T-helper 1 cell treated with Interleukin-12 subunit alpha and Interleukin-12 subunit beta and Interleukin-4 antibody, amounts not matched to agents 30 ng/mL and 1 ng/mL, for 36 hours (primary cell): ENCODE data around the gene ARPC1A. TPM values are rescaled to one million over a fixed set of nuclear protein-coding genes. Genes with fewer than 3 reads are reported as not detected.
"Not testable (repeated sequence)": the region's sequence is repeated elsewhere in the genome, so short reads cannot be mapped to it uniquely, and the experiment has no call there.

Experiments used
- intact Hi-C: fragments of 100-400 bp; cut with micrococcal nuclease; formaldehyde crosslinking; loops from one replicate; pipeline ENCODE4 v1.15.1; 2024
- total RNA-seq: library from RNA; stranded (reverse); gene quantifications from 2 replicates; pipeline ENCODE4 v1.2.3, GENCODE V29; 2022

The ARPC1A gene
- total RNA-seq, 1 donor from 2014 or later: 67.1 TPM

DNA sequence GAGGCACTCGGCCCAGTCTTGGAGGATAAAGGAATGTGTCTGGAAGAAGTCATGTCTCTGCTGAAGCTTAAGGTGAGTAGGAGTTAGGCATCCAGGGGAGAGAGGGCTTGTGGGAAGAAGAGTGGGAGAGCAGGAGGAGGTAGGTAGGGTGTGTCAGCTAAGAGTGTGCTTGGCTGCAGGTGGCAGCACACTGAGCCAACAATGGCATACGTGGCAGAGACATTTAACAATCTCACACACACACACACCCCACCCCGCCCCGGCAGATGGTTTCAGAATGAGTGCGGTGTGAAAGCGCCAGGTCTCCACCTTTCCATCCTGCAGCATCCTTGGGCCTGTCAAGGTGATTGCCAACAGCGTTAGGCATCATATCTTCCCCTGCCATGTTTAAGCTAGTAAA is 11.2 kb upstream of the ARPC1A start:
- intact Hi-C loops: loop anchor here (5.0 kb wide), 2 partner anchors 523 to 882 kb away; no protein-coding TSS in a partner anchor

DNA sequence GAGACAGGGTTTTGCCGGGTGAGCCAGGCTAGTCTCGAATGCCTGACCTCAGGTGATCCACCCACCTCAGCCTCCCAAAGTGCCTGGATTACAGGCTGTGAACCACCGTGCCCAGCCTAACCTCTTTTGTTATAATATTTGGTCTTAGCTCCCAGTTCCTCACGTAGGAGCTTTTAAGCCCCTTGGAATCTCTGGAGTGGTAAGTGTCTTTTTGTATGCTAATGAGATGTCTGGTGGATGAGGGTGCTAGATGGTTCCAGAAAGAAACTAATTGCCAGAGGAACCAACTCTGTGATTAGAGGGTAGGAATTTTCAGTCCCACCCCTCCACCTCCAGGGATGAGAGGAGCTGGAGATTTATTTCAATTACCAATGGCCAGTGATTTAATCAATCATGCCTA is 5.3 kb upstream of the ARPC1A start:
- intact Hi-C loops: loop anchor here (10.0 kb wide), 1 partner anchor 1066 kb away; the partner anchor contains the start of gene TECPR1

- intact Hi-C loops: loop anchor here (10.0 kb wide), 1 partner anchor 1068 kb away; the partner anchor contains the start of gene TECPR1
Observed at GRCh38 chr7:99322659-99323058, 3.0 kb upstream of the ARPC1A start.

GRCh38 chr7:99324559-99324958 is 1.1 kb upstream of the ARPC1A start:
- intact Hi-C loops: loop anchor here (10.0 kb wide), 1 partner anchor 1070 kb away; the partner anchor contains the start of gene TECPR1

GRCh38 chr7:99325001-99325493 is 651 bp upstream of the ARPC1A start:
- intact Hi-C loops: loop anchor here (1.0 to 10.0 kb wide), 5 partner anchors 12 to 1070 kb away; partner anchors contain the start of genes SMURF1, TECPR1 and TRRAP

- intact Hi-C loops: loop anchor here (1.0 to 10.0 kb wide), 4 partner anchors 82 to 1072 kb away; partner anchors contain the start of genes BUD31, PDAP1, TECPR1 and TRRAP
Observed at GRCh38 chr7:99326408-99326782, 697 bp downstream of the ARPC1A start.

GRCh38 chr7:99330314-99330961 is 4.7 kb downstream of the ARPC1A start:
- intact Hi-C loops: loop anchor here (1.0 kb wide), 1 partner anchor 49 kb away; no protein-coding TSS in a partner anchor

GRCh38 chr7:99331002-99331401 is 5.3 kb downstream of the ARPC1A start:
- intact Hi-C loops: no loop called here

DNA sequence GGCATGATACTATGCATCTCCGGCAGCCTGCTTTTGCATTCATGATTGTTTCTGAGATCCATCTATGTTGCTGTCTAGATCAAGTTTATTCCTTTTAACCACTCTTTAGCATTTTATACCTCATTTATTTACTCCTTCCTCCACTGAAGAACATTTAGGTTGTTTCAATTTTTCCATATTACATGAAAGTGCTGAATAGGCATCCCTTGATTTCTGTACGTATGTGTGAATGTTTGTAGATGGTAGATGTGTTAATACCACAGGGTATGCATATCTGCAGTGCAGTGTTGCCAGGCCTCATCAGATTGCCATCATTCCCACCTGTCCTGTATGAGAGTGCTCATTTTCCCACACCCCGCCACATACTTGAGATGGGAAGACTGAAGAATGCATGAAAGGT is 13.9 kb downstream of the ARPC1A start:
- intact Hi-C loops: no loop called here

DNA sequence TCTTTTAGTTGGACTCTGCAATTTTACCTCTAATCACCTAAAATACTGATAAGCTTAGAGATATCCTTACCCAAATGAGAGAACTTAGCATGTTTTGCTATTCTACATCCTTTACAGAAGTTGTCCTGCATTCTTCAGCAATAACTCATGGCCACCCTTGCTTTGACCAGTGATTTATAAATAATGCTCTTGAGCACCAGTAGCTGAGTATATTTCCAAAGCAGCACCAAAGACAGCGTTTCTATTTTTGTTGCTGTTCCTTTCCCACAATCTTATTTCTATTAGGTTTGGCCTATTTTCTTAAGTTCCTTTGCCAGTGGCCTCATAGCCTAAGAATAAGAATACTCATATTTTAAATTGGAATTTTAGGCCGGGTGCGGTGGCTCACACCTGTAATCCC is 15.0 kb downstream of the ARPC1A start:
- intact Hi-C loops: no loop called here

GRCh38 chr7:99344061-99344647 is 18.5 kb downstream of the ARPC1A start:
- intact Hi-C loops: no loop called here

GRCh38 chr7:99350641-99351040 is 24.9 kb downstream of the ARPC1A start:
- intact Hi-C loops: not testable (repeated sequence)

DNA sequence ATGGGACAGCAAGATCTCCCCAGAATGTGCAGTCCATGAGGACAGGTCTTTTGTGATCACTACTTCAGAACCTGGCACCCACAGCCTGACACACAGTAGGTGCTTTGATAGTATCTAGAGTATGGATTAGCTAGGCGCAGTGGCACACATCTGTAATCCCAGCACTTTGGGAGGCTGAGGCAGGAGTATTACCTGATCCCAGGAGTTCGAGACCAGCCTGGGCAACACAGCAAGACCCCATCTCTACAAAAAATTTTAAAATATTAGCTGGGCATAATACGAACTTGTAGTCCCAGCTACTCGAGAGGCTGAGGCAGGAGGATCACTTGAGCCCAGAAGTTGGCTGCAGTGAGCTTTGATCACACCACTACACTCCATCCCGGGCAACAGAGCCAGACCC is 26.5 kb downstream of the ARPC1A start:
- intact Hi-C loops: no loop called here

DNA sequence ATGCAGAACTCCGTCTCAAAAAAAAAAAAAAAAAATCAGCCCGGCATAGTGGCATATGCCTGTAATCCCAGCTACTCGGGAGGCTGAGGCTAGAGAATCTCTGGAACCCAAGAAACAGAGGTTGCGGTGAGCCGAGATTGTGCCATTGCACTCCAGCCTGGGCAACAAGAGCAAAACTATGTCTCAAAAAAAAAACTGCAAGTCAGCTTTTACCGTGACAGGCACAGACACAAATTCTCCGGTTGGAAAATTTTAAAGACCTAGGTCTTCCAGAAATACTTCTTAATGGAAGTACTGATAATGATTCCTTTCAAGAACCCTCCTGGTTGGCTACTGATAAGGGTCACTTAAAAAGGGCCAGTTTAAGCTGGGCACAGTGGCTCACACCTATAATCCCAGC is 29.4 kb downstream of the ARPC1A start:
- intact Hi-C loops: no loop called here

- intact Hi-C loops: no loop called here
Observed at GRCh38 chr7:99357701-99358490, 32.2 kb downstream of the ARPC1A start.

- intact Hi-C loops: not testable (repeated sequence)
Observed at GRCh38 chr7:99358521-99358920, 32.8 kb downstream of the ARPC1A start.

- intact Hi-C loops: no loop called here
Observed at GRCh38 chr7:99359465-99360154, 33.9 kb downstream of the ARPC1A start.

GRCh38 chr7:99362801-99363200 is 37.1 kb downstream of the ARPC1A start:
- intact Hi-C loops: no loop called here

DNA sequence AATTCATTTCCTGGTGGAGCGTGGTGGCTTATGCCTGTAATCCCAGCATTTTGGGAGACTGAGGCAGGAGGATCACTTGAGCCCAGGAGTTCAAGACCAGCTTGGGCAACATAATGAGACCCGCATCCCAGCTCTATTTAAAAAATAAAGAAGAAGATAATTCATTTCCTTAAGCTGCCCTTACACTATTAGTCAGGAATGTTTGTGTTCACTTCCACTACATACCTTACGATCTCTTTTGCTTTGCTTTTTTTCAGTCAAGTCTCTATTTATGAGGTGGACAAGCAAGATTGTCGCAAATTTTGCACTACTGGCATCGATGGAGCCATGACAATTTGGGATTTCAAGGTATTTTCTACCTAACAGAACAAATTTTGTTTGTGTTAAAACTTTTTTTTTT is 37.6 kb downstream of the ARPC1A start:
- intact Hi-C loops: no loop called here

GRCh38 chr7:99365318-99366141 is 39.8 kb downstream of the ARPC1A start:
- intact Hi-C loops: loop anchor here (1.0 kb wide), 1 partner anchor 22 kb away; no protein-coding TSS in a partner anchor
